ENCODE data around the gene GJA4.

The GJA4 gene

GRCh38 chr1:34792868-34793727 lies at the start of gene GJA4:
Gene GJA4, plus strand, starts transcription at chr1:34792999. Its CDS starts 1,215 bp downstream, at chr1:34794214.
- DNase-seq: no peak

- no peak for DNase-seq
Observed at GRCh38 chr1:34743775-34744174, 49.0 kb upstream of the GJA4 start.

- no peak for DNase-seq
Observed at GRCh38 chr1:34744851-34745250, 47.9 kb upstream of the GJA4 start.

- no peak for DNase-seq
Observed at GRCh38 chr1:34745666-34746065, 47.1 kb upstream of the GJA4 start.

- no peak for DNase-seq
Observed at GRCh38 chr1:34746101-34746500, 46.7 kb upstream of the GJA4 start.

GRCh38 chr1:34746785-34747637 lies 45.8 kb upstream of the GJA4 start:
- DNase-seq: no peak

GRCh38 chr1:34747638-34747941 lies 45.2 kb upstream of the GJA4 start:
- DNase-seq: no peak

- DNase-seq: no peak
Observed at GRCh38 chr1:34749992-34750391, 42.8 kb upstream of the GJA4 start.

GRCh38 chr1:34750610-34751009 lies 42.2 kb upstream of the GJA4 start:
- no peak for DNase-seq

GRCh38 chr1:34753163-34753562 lies 39.6 kb upstream of the GJA4 start:
- DNase-seq: no peak

- no peak for DNase-seq
Observed at GRCh38 chr1:34754964-34755637, 37.7 kb upstream of the GJA4 start, which contains the start of gene GJB5. Gene GJB5, plus strand, starts transcription at chr1:34755047. Its CDS starts 2,284 bp downstream, at chr1:34757331.

- no peak for DNase-seq
Observed at GRCh38 chr1:34755961-34756360, 36.8 kb upstream of the GJA4 start.

GRCh38 chr1:34757386-34757785 lies 35.4 kb upstream of the GJA4 start:
- DNase-seq: no peak

- DNase-seq: no peak
Observed at GRCh38 chr1:34758751-34759150, 34.0 kb upstream of the GJA4 start.

- no peak for DNase-seq
Observed at GRCh38 chr1:34759503-34760357, 33.1 kb upstream of the GJA4 start, which contains the start of gene GJB4. Gene GJB4, plus strand, starts transcription at chr1:34759740. Its CDS starts 1,515 bp downstream, at chr1:34761255.

GRCh38 chr1:34761176-34761761 lies 31.5 kb upstream of the GJA4 start:
- DNase-seq: no peak

- DNase-seq: no peak
Observed at GRCh38 chr1:34761776-34762307, 31.0 kb upstream of the GJA4 start.

GRCh38 chr1:34762474-34763141 lies 30.2 kb upstream of the GJA4 start:
- no peak for DNase-seq

- no peak for DNase-seq
Observed at GRCh38 chr1:34763142-34763781, 29.5 kb upstream of the GJA4 start.

- DNase-seq: no peak
Observed at GRCh38 chr1:34768856-34769255, 23.9 kb upstream of the GJA4 start.
